Neural cell (in vitro differentiated cells): ENCODE results near the gene ADD3. TPM values are rescaled to one million over a fixed set of nuclear protein-coding genes. Genes with fewer than 3 reads are reported as not detected.

Experiments used
- H2AFZ ChIP-seq: fragments of 200-600, 300-800 bp; sonication (generic), shearing (Covaris generic); 2 replicates; pipeline ENCODE4 v1.6.0; 2014; ENCODE audit warnings: low read depth, mild to moderate bottlenecking, antibody characterized with exemption, low read length, moderate library complexity
- H3F3A ChIP-seq: fragments of 200-600 bp; shearing (Covaris generic); 2 replicates; pipeline ENCODE4 v1.6.1; 2016; ENCODE audit warnings: mild to moderate bottlenecking, moderate library complexity, mixed read lengths, antibody characterized with exemption, low read length; ENCODE audit not compliant: insufficient read depth, poor library complexity, severe bottlenecking
- H3K27ac ChIP-seq: fragments of 200-600, 300-800 bp; sonication (generic), shearing (Covaris generic); 2 replicates; pipeline ENCODE4 v1.5.1; 2014; ENCODE audit warnings: mild to moderate bottlenecking, low read length, moderate library complexity
- H3K27me3 ChIP-seq: fragments of 300-800, 200-600 bp; sonication (generic), shearing (Covaris generic); 2 replicates; pipeline ENCODE4 v1.6.0; 2014; ENCODE audit warnings: mild to moderate bottlenecking, low read depth, low read length, moderate library complexity; ENCODE audit not compliant: insufficient read depth
- H3K36me3 ChIP-seq: fragments of 300-800, 200-600 bp; sonication (generic), shearing (Covaris generic); 2 replicates; pipeline ENCODE4 v1.5.1; 2014; ENCODE audit warnings: mild to moderate bottlenecking, antibody characterized with exemption, low read length, moderate library complexity; ENCODE audit not compliant: insufficient read depth
- H3K4me2 ChIP-seq: fragments of 300-800, 200-600 bp; sonication (generic), shearing (Covaris generic); 2 replicates; pipeline ENCODE4 v1.6.0; 2014; ENCODE audit warnings: mild to moderate bottlenecking, low read length
- H3K4me3 ChIP-seq: fragments of 300-800, 200-600 bp; sonication (generic), shearing (Covaris generic); 2 replicates; pipeline ENCODE4 v1.5.1; 2014; ENCODE audit warnings: mild to moderate bottlenecking, low read length, moderate library complexity
- H3K79me2 ChIP-seq: fragments of 200-600 bp; shearing (Covaris generic); replicated peaks from 2 replicates; pipeline ENCODE4 v1.6.0; 2014; ENCODE audit warnings: mild to moderate bottlenecking, low read length, moderate library complexity; ENCODE audit not compliant: insufficient read depth
- H3K9ac ChIP-seq: fragments of 300-800, 200-600 bp; sonication (generic), shearing (Covaris generic); 2 replicates; pipeline ENCODE4 v1.6.1; 2016; ENCODE audit warnings: mild to moderate bottlenecking, low read length, mixed read lengths
- H3K9me2 ChIP-seq: fragments of 200-600 bp; shearing (Covaris generic); 2 replicates; pipeline ENCODE4 v1.6.1; 2016; ENCODE audit warnings: mild to moderate bottlenecking, low read length, mixed read lengths; ENCODE audit not compliant: insufficient read depth
- H3K9me3 ChIP-seq: fragments of 200-600, 300-800 bp; sonication (generic), shearing (Covaris generic); 2 replicates; pipeline ENCODE4 v1.6.1; 2016; ENCODE audit warnings: mild to moderate bottlenecking, mixed run types, low read length, moderate library complexity, mixed read lengths
- H4K20me1 ChIP-seq: fragments of 200-600 bp; shearing (Covaris generic); 2 replicates; pipeline ENCODE4 v1.6.1; 2016; ENCODE audit warnings: mild to moderate bottlenecking, mixed run types; ENCODE audit not compliant: insufficient read depth
- EP300 ChIP-seq: fragments of 450-650 bp; conservative IDR thresholded peaks from 2 replicates; pipeline ENCODE4 v1.6.1; 2014; ENCODE audit warnings: antibody characterized with exemption, mild to moderate bottlenecking, moderate library complexity; ENCODE audit not compliant: poor library complexity, severe bottlenecking
- EZH2 ChIP-seq: fragments of 200-600, 300-800 bp; shearing (Covaris generic), sonication (generic); IDR thresholded peaks from 2 replicates; pipeline ENCODE4 v1.6.1; 2014; ENCODE audit warnings: antibody characterized with exemption, low read length, borderline replicate concordance, mild to moderate bottlenecking; ENCODE audit not compliant: insufficient read depth, poor library complexity, severe bottlenecking
- MXI1 ChIP-seq: fragments of 450-650 bp; conservative IDR thresholded peaks from 2 replicates; pipeline ENCODE4 v1.6.1; 2014; ENCODE audit warnings: antibody characterized with exemption, mild to moderate bottlenecking; ENCODE audit not compliant: poor library complexity, severe bottlenecking
- POLR2AphosphoS5 ChIP-seq: IDR thresholded peaks from 2 replicates; pipeline ENCODE4 v1.6.1; 2012
- RAD21 ChIP-seq: fragments of 450-650 bp; conservative IDR thresholded peaks from 2 replicates; pipeline ENCODE4 v1.6.1; 2014; ENCODE audit warnings: antibody characterized with exemption, mild to moderate bottlenecking, moderate library complexity
- SMC3 ChIP-seq: fragments of 450-650 bp; conservative IDR thresholded peaks from 2 replicates; pipeline ENCODE4 v1.6.1; 2014; ENCODE audit warnings: antibody characterized with exemption, mild to moderate bottlenecking, moderate library complexity; ENCODE audit not compliant: poor library complexity
- TAF1 ChIP-seq: IDR thresholded peaks from 2 replicates; pipeline ENCODE4 v1.6.1; 2012; ENCODE audit warnings: low read depth
- polyA plus RNA-seq: library from polyadenylated mRNA; depleted of rRNA; stranded (reverse); fragments of >200 nt; gene quantifications from 2 replicates; pipeline ENCODE4 v1.2.3, GENCODE V29; 2014
- TF ChIP-seq, protein P1 (sequence below): fragments of 450-650 bp; IDR thresholded peaks from 2 replicates; pipeline ENCODE4 v1.5.1; 2014; ENCODE audit warnings: antibody characterized with exemption, mild to moderate bottlenecking, moderate library complexity; ENCODE audit not compliant: poor library complexity, severe bottlenecking
- TF ChIP-seq, protein P2 (sequence below): IDR thresholded peaks from 2 replicates; pipeline ENCODE4 v1.6.1; 2012; ENCODE audit warnings: borderline replicate concordance

ADD3 gene
- polyA plus RNA-seq, 1 donor from 2014 or later, result 40.6 TPM

DNA sequence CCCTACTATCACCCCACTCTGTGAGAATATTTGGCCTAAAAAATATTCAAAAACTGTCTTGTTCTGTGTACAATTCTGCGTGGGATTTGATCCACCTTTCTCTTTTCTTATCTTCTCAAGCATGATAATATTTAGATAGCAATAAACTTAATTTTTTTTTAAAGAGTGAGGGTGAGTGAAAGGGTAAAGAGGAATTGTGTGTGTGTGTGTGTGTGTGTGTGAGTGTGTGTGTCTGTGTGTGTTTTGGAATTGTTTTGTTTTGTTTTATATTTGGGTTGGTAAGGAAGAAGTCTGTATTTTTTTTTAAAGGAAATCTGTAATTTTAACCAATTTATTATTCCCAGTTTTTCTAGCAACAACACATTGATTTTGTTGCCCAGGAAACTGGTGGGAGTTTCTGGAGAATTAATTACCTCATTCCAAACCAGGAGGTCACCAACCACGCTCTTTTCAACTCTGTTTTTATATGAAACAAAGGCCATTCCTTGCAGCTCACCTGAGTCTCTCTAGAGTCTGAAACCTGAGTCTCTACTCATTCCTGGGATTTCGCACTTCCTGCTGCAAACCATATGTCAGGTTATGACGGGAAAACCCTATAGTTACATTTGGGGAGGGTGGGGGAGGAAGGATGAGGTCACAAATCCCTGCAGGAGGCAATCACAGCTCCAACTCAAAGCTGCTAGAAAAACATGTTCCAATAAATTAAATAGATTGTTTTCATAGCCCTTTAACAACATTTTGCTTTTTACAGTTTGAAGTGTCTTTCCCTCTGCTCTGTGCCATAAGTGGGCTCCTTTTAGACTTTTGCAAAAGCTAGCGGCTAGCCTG is 46.4 kb upstream of the ADD3 start:
- H3K27ac ChIP-seq, result no peak overlapping the region
- no peaks in the 10 kb centered on the region for H3F3A ChIP-seq
- no peaks in the 10 kb centered on the region for H4K20me1 ChIP-seq
- TF ChIP-seq EZH2 (no peak), EP300 (no peak), TAF1 (no peak), SMC3 (no peak), RAD21 (no peak)
- TF ChIP-seq, protein P1, sequence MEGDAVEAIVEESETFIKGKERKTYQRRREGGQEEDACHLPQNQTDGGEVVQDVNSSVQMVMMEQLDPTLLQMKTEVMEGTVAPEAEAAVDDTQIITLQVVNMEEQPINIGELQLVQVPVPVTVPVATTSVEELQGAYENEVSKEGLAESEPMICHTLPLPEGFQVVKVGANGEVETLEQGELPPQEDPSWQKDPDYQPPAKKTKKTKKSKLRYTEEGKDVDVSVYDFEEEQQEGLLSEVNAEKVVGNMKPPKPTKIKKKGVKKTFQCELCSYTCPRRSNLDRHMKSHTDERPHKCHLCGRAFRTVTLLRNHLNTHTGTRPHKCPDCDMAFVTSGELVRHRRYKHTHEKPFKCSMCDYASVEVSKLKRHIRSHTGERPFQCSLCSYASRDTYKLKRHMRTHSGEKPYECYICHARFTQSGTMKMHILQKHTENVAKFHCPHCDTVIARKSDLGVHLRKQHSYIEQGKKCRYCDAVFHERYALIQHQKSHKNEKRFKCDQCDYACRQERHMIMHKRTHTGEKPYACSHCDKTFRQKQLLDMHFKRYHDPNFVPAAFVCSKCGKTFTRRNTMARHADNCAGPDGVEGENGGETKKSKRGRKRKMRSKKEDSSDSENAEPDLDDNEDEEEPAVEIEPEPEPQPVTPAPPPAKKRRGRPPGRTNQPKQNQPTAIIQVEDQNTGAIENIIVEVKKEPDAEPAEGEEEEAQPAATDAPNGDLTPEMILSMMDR, result no peak
- no peak overlapping the region for H2AFZ ChIP-seq
- no peaks in the 10 kb centered on the region for H3K79me2 ChIP-seq
- H3K9me2 ChIP-seq, result no peaks in the 10 kb centered on the region
- H3K36me3 ChIP-seq, result no peaks in the 10 kb centered on the region
- H3K27me3 ChIP-seq, result no peaks in the 10 kb centered on the region
- no peaks in the 10 kb centered on the region for H3K9me3 ChIP-seq
- H3K4me3 ChIP-seq, result no peak overlapping the region
- no peak overlapping the region for H3K4me2 ChIP-seq
- no peak overlapping the region for H3K9ac ChIP-seq

DNA sequence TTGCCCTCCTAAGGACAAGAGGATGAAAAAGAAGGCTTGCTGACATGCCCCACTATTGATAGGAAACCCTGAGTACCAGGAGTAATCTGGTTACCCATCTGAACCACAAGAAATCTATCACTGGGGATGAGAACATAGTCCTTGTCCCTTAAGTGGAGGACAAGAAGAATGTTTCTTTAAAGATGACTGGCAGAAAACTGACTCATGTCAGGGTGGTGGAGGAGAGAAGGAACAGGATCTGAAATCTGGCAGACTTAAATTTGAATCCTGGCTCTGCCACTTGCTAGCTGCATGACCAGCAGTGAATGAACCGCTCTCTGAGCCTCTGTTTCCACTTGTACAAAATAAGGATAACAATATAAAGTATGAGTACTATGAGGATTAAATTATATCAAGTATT is 45.5 kb upstream of the ADD3 start:
- TF ChIP-seq, protein P2, sequence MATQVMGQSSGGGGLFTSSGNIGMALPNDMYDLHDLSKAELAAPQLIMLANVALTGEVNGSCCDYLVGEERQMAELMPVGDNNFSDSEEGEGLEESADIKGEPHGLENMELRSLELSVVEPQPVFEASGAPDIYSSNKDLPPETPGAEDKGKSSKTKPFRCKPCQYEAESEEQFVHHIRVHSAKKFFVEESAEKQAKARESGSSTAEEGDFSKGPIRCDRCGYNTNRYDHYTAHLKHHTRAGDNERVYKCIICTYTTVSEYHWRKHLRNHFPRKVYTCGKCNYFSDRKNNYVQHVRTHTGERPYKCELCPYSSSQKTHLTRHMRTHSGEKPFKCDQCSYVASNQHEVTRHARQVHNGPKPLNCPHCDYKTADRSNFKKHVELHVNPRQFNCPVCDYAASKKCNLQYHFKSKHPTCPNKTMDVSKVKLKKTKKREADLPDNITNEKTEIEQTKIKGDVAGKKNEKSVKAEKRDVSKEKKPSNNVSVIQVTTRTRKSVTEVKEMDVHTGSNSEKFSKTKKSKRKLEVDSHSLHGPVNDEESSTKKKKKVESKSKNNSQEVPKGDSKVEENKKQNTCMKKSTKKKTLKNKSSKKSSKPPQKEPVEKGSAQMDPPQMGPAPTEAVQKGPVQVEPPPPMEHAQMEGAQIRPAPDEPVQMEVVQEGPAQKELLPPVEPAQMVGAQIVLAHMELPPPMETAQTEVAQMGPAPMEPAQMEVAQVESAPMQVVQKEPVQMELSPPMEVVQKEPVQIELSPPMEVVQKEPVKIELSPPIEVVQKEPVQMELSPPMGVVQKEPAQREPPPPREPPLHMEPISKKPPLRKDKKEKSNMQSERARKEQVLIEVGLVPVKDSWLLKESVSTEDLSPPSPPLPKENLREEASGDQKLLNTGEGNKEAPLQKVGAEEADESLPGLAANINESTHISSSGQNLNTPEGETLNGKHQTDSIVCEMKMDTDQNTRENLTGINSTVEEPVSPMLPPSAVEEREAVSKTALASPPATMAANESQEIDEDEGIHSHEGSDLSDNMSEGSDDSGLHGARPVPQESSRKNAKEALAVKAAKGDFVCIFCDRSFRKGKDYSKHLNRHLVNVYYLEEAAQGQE, result no peak
- TF ChIP-seq, protein P1, result no peak
- no peak for TF ChIP-seq SMC3
- no peak for TF ChIP-seq EP300
- TF ChIP-seq EZH2, result no peak
- no peak for TF ChIP-seq MXI1
- no peak for TF ChIP-seq RAD21
- no peak for TF ChIP-seq POLR2AphosphoS5
- TF ChIP-seq TAF1, result no peak
- Histone ChIP-seq H3K9me2 (no peaks in the 10 kb centered on the region), H4K20me1 (no peaks in the 10 kb centered on the region), H3K36me3 (no peaks in the 10 kb centered on the region), H2AFZ (no peak overlapping the region), H3K9ac (no peak overlapping the region), H3K79me2 (no peaks in the 10 kb centered on the region), H3K4me2 (no peak overlapping the region), H3K9me3 (no peaks in the 10 kb centered on the region), H3K27me3 (no peaks in the 10 kb centered on the region), H3K27ac (no peak overlapping the region), H3F3A (no peaks in the 10 kb centered on the region), H3K4me3 (no peak overlapping the region)
